NCI-H2196 (cell line): ENCODE data around the gene ITPR1.

Experiments used
- DNase-seq: peaks from one replicate; lab custom pipeline; 2025; ENCODE audit not compliant: unreplicated experiment; lab: John Stamatoyannopoulos, UW

ITPR1 gene

GRCh38 chr3:4711680-4711992 is 218.5 kb downstream of the ITPR1 start:
- DNase-seq = no peak

- peak; percentile 52 for DNase-seq
Observed at GRCh38 chr3:4712109-4712508, 219.0 kb downstream of the ITPR1 start.

GRCh38 chr3:4714045-4714444 is 220.9 kb downstream of the ITPR1 start:
- no peak for DNase-seq

DNA sequence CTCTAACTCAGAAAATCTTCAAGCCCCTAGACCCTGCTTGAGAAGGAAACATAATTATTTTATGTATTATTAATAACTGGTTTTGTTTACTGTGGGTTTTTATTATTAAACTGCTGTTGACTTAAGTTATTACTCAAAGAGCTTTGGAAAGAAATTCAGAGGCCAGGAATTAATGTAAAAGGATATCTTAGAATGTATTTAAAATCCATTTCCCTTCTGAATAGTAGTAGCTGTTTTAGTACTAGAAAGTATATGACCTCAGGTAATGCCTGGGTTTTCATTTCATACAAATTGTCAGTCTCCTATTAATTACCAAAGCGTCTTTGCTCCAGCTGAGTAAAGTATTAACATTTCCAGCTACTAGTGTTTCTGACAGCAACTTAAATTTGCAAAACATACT is 223.1 kb downstream of the ITPR1 start:
- DNase-seq = no peak

DNA sequence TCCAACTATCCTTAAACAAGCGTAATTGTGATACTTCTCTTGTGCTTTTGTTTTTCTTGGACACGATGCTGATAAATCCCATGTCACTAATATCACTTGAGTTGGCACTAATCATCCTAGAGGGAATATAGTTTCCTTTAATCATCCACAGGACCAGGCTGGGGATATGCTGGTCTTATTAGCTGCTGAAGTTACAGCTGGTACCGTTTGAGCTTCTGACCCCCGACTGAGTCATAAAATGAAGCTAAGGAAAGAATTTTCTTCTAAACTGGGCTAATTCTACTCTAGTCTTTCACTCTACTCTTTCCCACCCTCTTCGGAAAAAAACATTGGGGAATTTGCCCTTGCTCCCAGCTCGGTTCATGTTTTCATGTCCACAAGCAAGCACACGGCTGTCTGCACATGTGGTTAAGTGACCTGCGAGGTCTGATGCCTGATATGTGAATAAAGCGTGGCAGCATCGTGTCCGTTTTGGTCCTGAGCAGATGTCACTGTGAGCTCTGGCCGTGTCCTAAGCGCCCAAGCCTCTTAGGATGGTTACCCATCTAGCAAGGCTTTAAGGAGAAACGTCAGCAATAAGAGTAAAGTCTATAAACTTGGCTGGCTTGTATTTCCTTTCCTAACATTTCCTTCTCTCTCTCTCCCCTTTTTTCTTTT is 223.7 kb downstream of the ITPR1 start:
- DNase-seq = no peak

DNA sequence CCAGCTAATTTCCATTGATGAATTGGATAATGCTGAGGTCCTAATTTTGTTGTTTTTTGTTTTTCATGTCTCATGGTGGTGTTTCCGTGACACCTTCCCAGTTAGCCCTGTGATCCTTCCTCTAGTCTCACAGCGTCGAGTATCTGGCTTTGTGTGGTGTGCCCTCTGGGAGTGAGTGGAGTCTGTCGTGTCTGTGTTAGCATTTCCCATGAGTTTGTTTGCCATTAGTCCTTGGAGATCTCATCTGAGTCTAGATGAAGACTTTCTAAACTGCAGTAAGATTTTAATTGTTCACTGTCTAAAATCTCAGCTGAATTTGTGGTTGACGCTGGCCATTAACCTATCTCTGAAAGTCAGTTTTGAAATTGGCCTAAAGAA is 224.2 kb downstream of the ITPR1 start:
- no peak for DNase-seq

- DNase-seq = no peak
Observed at GRCh38 chr3:4718179-4718736, 225.1 kb downstream of the ITPR1 start.

DNA sequence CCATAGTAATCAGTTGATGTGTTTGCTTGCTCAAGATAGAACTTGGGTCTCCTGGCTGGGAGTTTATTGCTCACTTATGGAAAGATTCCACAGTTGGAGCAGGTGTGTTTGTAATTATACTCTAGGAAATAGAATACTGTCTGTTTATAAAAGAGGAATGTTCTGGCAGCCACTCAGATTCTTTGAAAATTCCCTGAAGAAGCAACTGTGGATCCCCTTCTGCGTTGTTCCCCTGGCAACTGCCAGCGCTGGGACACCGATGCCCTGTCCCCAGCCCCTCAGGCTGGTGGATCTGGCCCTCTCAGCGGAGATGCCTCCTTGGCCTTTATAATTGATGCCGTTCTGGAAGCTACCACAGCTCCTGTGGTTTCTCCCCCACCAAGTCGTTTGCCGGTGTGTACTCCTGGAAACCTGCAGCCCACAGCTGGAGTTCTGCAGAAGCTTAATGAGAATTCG is 225.9 kb downstream of the ITPR1 start:
- peak; percentile 15 for DNase-seq

DNA sequence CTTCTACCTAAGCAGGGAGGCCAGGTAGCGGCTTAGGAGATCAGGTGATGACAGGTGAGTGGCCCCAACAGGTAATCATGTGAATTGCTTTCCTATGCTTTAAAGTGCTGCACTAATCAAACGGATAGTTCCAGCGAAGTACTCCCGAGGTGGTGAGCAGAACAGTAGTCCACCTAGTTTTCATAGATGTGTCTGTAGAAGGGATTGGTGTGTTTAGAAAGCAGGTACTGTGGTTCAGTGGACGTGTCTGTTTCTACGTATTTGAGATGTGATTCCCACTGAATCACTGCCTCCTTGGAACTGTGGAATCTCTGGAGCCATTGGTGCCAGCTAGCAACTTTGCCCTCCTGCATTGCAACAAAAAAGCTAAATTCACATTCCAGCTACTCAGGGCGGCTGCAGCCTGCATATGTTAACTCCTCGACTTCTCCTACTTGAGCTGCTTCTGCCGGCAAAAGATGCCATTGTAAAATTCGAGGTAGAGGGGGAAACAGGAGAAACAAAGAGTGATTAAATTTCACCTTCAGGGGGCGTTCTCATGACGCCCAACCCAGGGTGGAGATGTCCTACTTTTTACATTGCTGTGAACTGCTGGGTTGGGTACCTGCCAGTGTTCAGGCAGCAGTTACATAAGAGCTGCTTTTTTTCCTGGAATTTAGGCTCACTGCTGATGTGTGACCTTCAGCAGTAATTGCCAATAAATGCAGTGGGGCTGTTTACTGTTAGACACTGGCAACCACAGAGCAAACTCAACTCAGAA is 227.3 kb downstream of the ITPR1 start:
- no peak for DNase-seq

DNA sequence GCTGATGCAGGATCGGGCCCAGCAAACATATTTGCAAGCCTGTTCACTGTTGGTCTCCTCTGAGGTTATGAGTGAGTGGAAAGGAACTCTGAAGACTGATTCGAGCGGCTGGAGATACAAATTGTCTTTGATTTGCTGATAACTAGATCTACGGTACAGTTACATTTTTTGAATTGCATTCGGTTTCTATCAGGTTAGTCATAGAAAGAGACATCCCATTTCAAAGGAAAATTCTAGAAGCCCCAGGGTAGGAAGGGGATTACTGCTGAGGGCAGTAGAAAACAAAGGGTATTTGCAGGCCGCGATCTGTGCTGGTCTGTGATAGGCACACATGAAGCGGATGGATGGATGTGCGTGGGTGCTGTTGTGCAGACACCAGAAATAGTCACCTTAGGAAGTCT is 228.4 kb downstream of the ITPR1 start:
- no peak for DNase-seq

GRCh38 chr3:4722103-4722502 is 229.0 kb downstream of the ITPR1 start:
- DNase-seq = no peak

- no peak for DNase-seq
Observed at GRCh38 chr3:4724051-4724629, 231.0 kb downstream of the ITPR1 start.

- DNase-seq = no peak
Observed at GRCh38 chr3:4726549-4726948, 233.4 kb downstream of the ITPR1 start.

GRCh38 chr3:4729061-4729973 is 236.2 kb downstream of the ITPR1 start:
- peak; percentile 10 for DNase-seq

DNA sequence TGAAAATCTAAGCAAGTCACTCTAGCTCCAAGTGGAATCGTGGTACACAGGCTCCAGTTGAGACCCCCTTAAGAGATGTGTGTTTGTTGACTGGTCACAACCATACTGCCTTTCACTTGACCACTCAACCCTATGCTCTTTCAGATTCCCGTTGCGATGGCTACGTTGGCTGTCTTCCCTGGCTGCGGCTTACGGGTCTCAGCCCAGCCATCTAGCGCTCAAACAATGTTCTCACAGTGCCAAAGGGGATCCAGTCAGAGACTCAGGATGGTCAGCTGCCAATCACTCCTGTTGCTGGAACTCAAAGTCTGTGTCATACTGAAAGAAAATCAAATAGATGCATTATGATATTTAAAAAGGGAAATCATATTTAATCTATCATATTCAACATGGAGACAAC is 237.6 kb downstream of the ITPR1 start:
- peak; percentile 47 for DNase-seq

DNA sequence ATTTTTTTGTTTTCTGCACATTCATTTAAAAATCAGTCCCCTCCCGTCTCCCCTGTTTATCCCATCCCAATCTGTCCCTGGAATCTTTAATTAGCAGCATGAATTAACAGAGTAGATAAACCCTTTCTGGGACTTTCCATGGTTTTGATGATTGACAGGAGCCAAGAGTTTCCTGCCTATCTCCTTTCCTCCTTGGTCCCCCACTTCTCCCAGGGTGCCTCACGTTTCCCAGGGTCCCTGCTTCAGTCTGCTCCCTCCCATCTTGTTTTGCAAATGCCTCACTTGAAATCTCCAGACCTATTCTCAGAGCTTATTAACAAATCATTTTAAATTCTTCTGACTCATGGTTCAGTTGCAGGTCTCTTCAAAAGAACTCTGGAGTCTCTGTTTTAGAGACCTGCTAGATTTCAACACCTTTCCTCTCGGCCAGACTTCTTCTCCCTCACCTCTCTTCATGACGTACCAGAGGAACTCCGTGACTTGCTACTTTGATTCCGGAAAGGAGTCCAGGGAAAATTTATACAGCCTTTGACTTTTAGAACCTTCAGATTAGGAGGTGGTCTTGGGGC is 238.5 kb downstream of the ITPR1 start:
- DNase-seq = no peak

DNA sequence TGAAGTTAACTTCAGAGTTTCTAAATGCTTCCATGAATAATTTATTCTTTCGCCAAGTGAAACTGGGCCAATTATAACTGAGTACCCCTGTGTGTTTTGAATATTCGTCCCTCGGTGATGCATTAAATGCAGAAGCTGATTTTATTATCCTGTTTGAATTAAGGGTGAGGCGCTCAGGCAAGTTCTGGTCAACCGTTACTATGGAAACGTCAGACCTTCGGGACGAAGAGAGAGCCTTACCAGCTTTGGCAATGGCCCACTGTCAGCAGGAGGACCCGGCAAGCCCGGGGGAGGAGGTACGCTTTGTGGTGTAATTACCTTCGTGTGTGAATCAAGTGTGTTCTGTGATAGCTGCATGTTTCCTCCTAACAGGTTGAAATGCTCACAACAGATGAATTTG is 239.8 kb downstream of the ITPR1 start:
- DNase-seq = peak; percentile 12

DNA sequence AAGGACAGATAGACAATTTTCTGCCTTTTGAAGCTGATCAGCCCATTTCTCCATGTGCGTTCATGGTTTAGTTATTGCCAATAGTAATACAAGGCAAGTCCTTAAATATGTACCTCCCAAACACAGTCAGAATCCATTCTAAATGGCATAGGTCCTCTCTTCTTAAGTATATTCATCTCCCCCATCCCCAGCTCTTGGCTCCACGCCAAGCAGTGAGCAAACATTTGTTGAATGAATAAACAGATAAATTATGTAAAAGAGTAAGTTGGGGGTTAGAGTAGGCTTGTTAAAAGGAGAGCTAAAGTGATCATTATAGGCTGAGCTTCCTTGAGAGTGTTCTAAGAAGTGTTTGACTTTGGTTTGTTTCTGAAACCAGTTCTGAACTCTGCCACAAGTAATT is 241.3 kb downstream of the ITPR1 start:
- no peak for DNase-seq

GRCh38 chr3:4735243-4735642 is 242.1 kb downstream of the ITPR1 start:
- DNase-seq = no peak

GRCh38 chr3:4736284-4736861 is 243.2 kb downstream of the ITPR1 start:
- no peak for DNase-seq
